ENCODE data around the gene FAF1.
A peak's percentile ranks its signal among the peaks of the same experiment; 100 is the strongest.
"Not testable (repeated sequence)": the region's sequence is repeated elsewhere in the genome, so short reads cannot be mapped to it uniquely, and the experiment has no call there.

FAF1 gene

DNA sequence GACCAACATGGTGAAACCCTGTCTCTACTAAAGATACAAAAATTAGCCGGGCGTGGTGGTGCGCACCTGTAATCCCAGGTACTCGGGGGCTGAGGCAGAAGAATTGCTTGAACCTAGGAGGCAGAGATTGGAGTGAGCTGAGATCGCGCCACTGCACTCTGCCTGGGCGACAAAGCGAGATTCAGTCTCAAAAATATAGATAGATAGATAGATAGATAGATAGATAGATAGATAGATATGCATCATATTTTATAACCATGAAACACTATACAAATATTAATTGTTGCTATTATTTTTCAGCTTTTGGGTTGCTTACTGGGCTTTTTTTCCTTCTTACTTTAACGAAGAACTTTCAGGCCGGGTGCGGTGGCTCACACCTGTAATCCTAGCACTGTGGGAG, 4.8 kb upstream of the FAF1 start:
- H3K9ac ChIP-seq (ENCODE audit: low read depth in 1 of 2, low read length in 2 of 2) = no peak overlapping the region
- H3K4me3 ChIP-seq (ENCODE audit: low read depth in 1 of 2, low read length in 2 of 2) = no peak overlapping the region
- peaks cover 0 to 13% of the 10 kb centered on the region in 2 donors for H3K4me1 ChIP-seq (ENCODE audit: control insufficient read depth in 1 of 2, insufficient read depth in 2 of 2, low read length in 2 of 2)
- no peaks in the 10 kb centered on the region for H3K27me3 ChIP-seq (ENCODE audit: control insufficient read depth in 1 of 2, insufficient read depth in 2 of 2, low read length in 2 of 2)
- no peaks in the 10 kb centered on the region for H3K9me3 ChIP-seq (ENCODE audit: control insufficient read depth in 1 of 2, low read length in 2 of 2)
- H3K27ac ChIP-seq (ENCODE audit: low read depth, low read length) = no peak overlapping the region
- no peaks in the 10 kb centered on the region for H3K36me3 ChIP-seq (ENCODE audit: control insufficient read depth in 1 of 2, insufficient read depth in 2 of 2, low read length in 2 of 2)

DNA sequence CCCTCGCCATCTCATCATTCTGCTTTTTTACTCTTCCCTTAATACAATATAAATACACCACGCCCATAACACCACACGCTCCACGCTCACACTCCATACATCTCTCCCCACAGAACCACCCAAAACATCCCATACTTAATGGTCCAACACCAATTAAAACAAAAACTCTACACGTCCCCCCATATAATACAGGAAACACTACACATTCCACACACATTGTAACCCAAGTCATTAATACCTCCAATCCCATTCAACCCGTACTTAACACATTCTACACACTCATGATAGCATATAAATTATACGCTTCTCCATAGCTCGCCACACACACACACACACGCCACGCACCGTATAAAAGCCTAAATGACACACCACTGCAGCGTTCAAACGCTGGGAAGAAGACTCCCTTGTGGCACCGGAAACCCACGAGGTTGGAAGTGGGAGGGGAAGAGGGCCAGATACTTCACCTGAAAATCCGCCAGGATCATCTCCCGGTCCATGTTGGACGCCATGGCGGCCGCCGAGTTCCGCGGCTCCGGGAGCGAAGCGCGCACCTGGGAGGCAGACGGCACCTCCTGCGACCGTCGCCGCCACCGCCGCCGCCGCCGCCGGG, 659 bp downstream of the FAF1 start:
- Histone ChIP-seq H3K27me3 (ENCODE audit: control insufficient read depth in 1 of 2, insufficient read depth in 2 of 2, low read length in 2 of 2) (no peaks in the 10 kb centered on the region), H3K9ac (ENCODE audit: low read depth in 1 of 2, low read length in 2 of 2) (peak overlapping the region; percentile 73 to 75), H3K4me3 (ENCODE audit: low read depth in 1 of 2, low read length in 2 of 2) (peak overlapping the region; percentile 98 to 100), H3K4me1 (ENCODE audit: control insufficient read depth in 1 of 2, insufficient read depth in 2 of 2, low read length in 2 of 2) (peaks cover 4 to 11% of the 10 kb centered on the region in 2 donors), H3K9me3 (ENCODE audit: control insufficient read depth in 1 of 2, low read length in 2 of 2) (no peaks in the 10 kb centered on the region), H3K36me3 (ENCODE audit: control insufficient read depth in 1 of 2, insufficient read depth in 2 of 2, low read length in 2 of 2) (no peaks in the 10 kb centered on the region), H3K27ac (ENCODE audit: low read depth, low read length) (peak overlapping the region; percentile 53)

DNA sequence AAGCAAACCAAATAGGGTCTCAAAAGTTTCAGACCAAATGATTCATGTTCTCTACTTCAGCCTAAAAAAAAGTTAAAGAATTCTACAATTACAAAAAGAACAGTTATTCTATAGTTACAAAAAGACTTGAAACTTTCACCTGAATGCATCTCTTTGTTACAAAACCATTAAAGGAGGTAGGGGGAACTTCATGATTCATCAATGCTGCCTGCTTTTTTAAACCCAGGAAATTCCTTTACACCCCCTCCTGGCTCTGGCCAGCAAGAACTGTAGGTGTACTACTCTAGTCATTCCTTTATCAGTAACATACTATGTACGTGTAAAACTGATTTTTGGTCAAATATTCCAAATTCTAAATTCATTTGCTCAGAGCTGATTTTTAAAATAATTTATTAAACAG, 5.0 kb downstream of the FAF1 start:
- Histone ChIP-seq H3K9me3 (ENCODE audit: control insufficient read depth in 1 of 2, low read length in 2 of 2) (no peaks in the 10 kb centered on the region), H3K4me3 (ENCODE audit: low read depth in 1 of 2, low read length in 2 of 2) (no peak overlapping the region), H3K27ac (ENCODE audit: low read depth, low read length) (no peak overlapping the region), H3K36me3 (ENCODE audit: control insufficient read depth in 1 of 2, insufficient read depth in 2 of 2, low read length in 2 of 2) (no peaks in the 10 kb centered on the region), H3K27me3 (ENCODE audit: control insufficient read depth in 1 of 2, insufficient read depth in 2 of 2, low read length in 2 of 2) (no peaks in the 10 kb centered on the region), H3K9ac (ENCODE audit: low read depth in 1 of 2, low read length in 2 of 2) (no peak overlapping the region), H3K4me1 (ENCODE audit: control insufficient read depth in 1 of 2, insufficient read depth in 2 of 2, low read length in 2 of 2) (peaks cover 11% of the 10 kb centered on the region in 2 donors)

DNA sequence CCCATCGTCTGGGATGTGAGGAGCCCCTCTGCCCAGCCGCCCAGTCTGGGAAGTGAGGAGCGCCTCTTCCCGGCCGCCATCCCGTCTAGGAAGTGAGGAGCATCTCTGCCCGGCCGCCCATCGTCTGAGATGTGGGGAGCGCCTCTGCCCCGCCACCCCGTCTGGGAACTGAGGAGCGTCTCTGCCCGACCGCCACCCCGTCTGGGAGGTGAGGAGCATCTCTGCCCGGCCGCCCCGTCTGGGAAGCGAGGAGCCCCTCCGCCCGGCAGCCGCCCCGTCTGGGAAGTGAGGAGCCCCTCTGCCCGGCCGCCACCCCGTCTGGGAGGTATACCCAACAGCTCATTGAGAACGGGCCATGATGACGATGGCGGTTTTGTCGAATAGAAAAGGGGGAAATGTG, 7.5 kb downstream of the FAF1 start:
- not testable (repeated sequence) for H3K9ac ChIP-seq (ENCODE audit: low read depth in 1 of 2, low read length in 2 of 2); H3K9me3 ChIP-seq (ENCODE audit: control insufficient read depth in 1 of 2, low read length in 2 of 2); H3K27me3 ChIP-seq (ENCODE audit: control insufficient read depth in 1 of 2, insufficient read depth in 2 of 2, low read length in 2 of 2); H3K27ac ChIP-seq (ENCODE audit: low read depth, low read length); H3K4me3 ChIP-seq (ENCODE audit: low read depth in 1 of 2, low read length in 2 of 2); H3K36me3 ChIP-seq (ENCODE audit: control insufficient read depth in 1 of 2, insufficient read depth in 2 of 2, low read length in 2 of 2)
- peaks cover 6 to 11% of the 10 kb centered on the region in 2 donors for H3K4me1 ChIP-seq (ENCODE audit: control insufficient read depth in 1 of 2, insufficient read depth in 2 of 2, low read length in 2 of 2)

GRCh38 chr1:50950396-50950795, 9.7 kb downstream of the FAF1 start:
- Histone ChIP-seq H3K36me3 (ENCODE audit: control insufficient read depth in 1 of 2, insufficient read depth in 2 of 2, low read length in 2 of 2) (no peaks in the 10 kb centered on the region), H3K4me3 (ENCODE audit: low read depth in 1 of 2, low read length in 2 of 2) (no peak overlapping the region), H3K4me1 (ENCODE audit: control insufficient read depth in 1 of 2, insufficient read depth in 2 of 2, low read length in 2 of 2) (peaks cover 6 to 14% of the 10 kb centered on the region in 2 donors), H3K27ac (ENCODE audit: low read depth, low read length) (no peak overlapping the region), H3K9ac (ENCODE audit: low read depth in 1 of 2, low read length in 2 of 2) (no peak overlapping the region), H3K27me3 (ENCODE audit: control insufficient read depth in 1 of 2, insufficient read depth in 2 of 2, low read length in 2 of 2) (no peaks in the 10 kb centered on the region), H3K9me3 (ENCODE audit: control insufficient read depth in 1 of 2, low read length in 2 of 2) (no peaks in the 10 kb centered on the region)

DNA sequence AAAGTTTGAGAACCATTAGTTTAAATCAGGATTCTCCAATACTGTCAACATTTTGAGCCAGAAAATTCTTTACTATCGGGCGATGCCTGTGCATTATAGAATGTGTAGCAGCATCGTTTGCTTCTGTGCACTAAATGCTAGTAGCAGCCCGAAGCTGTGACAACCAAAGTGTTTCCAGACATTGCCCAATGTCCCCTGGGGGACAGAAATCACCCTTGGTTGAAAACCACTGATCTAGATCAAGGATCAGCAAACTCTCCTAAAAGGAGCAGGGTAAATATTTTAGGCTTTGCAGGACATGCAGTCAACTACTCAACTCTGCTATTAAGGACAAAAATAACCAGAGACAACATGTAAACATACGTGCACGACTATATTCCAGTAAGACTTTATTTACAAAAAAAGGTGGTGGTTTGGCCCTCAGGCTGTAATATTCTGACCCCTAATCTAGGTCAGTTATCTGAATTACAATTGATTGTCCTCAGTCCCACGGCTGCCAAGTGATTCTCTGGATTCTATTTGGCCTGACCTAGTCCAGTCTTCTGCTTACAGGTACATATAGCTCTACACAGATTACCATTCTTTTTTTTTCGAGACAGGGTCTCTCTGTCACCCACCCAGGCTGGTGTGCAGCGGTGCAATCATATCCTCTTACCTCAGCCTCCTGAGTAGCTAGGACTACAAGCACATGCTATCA, 10.6 kb downstream of the FAF1 start:
- H3K9me3 ChIP-seq (ENCODE audit: control insufficient read depth in 1 of 2, low read length in 2 of 2) = no peaks in the 10 kb centered on the region
- H3K9ac ChIP-seq (ENCODE audit: low read depth in 1 of 2, low read length in 2 of 2) = no peak overlapping the region
- H3K36me3 ChIP-seq (ENCODE audit: control insufficient read depth in 1 of 2, insufficient read depth in 2 of 2, low read length in 2 of 2) = no peaks in the 10 kb centered on the region
- H3K27ac ChIP-seq (ENCODE audit: low read depth, low read length) = no peak overlapping the region
- peaks cover 6 to 17% of the 10 kb centered on the region in 2 donors for H3K4me1 ChIP-seq (ENCODE audit: control insufficient read depth in 1 of 2, insufficient read depth in 2 of 2, low read length in 2 of 2)
- H3K27me3 ChIP-seq (ENCODE audit: control insufficient read depth in 1 of 2, insufficient read depth in 2 of 2, low read length in 2 of 2) = no peaks in the 10 kb centered on the region
- H3K4me3 ChIP-seq (ENCODE audit: low read depth in 1 of 2, low read length in 2 of 2) = no peak overlapping the region

DNA sequence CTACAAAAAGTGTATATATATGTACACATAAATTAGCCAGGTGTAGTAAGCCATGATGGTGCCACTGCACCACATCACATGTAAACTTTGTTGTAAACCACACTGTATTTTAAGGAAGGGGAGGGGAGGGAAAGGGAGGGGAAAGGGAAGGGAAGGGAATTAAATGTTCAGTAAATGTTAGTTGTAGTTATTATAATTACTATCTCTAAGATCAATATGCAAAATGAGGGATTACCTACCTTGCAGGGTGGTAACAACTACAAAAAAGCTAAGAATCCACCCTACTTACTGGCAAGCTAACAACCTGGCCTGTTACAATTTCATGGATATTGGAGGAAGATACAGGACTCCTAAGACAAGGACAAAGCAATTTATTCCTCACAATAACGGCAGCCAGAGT, 17.7 kb downstream of the FAF1 start:
- Histone ChIP-seq H3K27ac (ENCODE audit: low read depth, low read length) (no peak overlapping the region), H3K36me3 (ENCODE audit: control insufficient read depth in 1 of 2, insufficient read depth in 2 of 2, low read length in 2 of 2) (no peaks in the 10 kb centered on the region), H3K9ac (ENCODE audit: low read depth in 1 of 2, low read length in 2 of 2) (no peak overlapping the region), H3K27me3 (ENCODE audit: control insufficient read depth in 1 of 2, insufficient read depth in 2 of 2, low read length in 2 of 2) (no peaks in the 10 kb centered on the region), H3K9me3 (ENCODE audit: control insufficient read depth in 1 of 2, low read length in 2 of 2) (no peaks in the 10 kb centered on the region), H3K4me1 (ENCODE audit: control insufficient read depth in 1 of 2, insufficient read depth in 2 of 2, low read length in 2 of 2) (peaks cover 9 to 17% of the 10 kb centered on the region in 2 donors), H3K4me3 (ENCODE audit: low read depth in 1 of 2, low read length in 2 of 2) (no peak overlapping the region)

- Histone ChIP-seq H3K27ac (ENCODE audit: low read depth, low read length) (no peak overlapping the region), H3K4me3 (ENCODE audit: low read depth in 1 of 2, low read length in 2 of 2) (no peak overlapping the region), H3K36me3 (ENCODE audit: control insufficient read depth in 1 of 2, insufficient read depth in 2 of 2, low read length in 2 of 2) (no peaks in the 10 kb centered on the region), H3K4me1 (ENCODE audit: control insufficient read depth in 1 of 2, insufficient read depth in 2 of 2, low read length in 2 of 2) (peaks cover 9 to 14% of the 10 kb centered on the region in 2 donors), H3K9me3 (ENCODE audit: control insufficient read depth in 1 of 2, low read length in 2 of 2) (no peaks in the 10 kb centered on the region), H3K27me3 (ENCODE audit: control insufficient read depth in 1 of 2, insufficient read depth in 2 of 2, low read length in 2 of 2) (no peaks in the 10 kb centered on the region), H3K9ac (ENCODE audit: low read depth in 1 of 2, low read length in 2 of 2) (no peak overlapping the region)
Measured at GRCh38 chr1:50940291-50940690, 19.8 kb downstream of the FAF1 start.

- H3K36me3 ChIP-seq (ENCODE audit: control insufficient read depth in 1 of 2, insufficient read depth in 2 of 2, low read length in 2 of 2) = no peaks in the 10 kb centered on the region
- no peaks in the 10 kb centered on the region for H3K9me3 ChIP-seq (ENCODE audit: control insufficient read depth in 1 of 2, low read length in 2 of 2)
- no peaks in the 10 kb centered on the region for H3K4me1 ChIP-seq (ENCODE audit: control insufficient read depth in 1 of 2, insufficient read depth in 2 of 2, low read length in 2 of 2)
- H3K27me3 ChIP-seq (ENCODE audit: control insufficient read depth in 1 of 2, insufficient read depth in 2 of 2, low read length in 2 of 2) = no peaks in the 10 kb centered on the region
- no peak overlapping the region for H3K9ac ChIP-seq (ENCODE audit: low read depth in 1 of 2, low read length in 2 of 2)
- H3K27ac ChIP-seq (ENCODE audit: low read depth, low read length) = no peak overlapping the region
- H3K4me3 ChIP-seq (ENCODE audit: low read depth in 1 of 2, low read length in 2 of 2) = no peak overlapping the region
Measured at GRCh38 chr1:50936321-50936720, 23.7 kb downstream of the FAF1 start.

GRCh38 chr1:50935276-50935675, 24.8 kb downstream of the FAF1 start:
- not testable (repeated sequence) for H3K36me3 ChIP-seq (ENCODE audit: control insufficient read depth in 1 of 2, insufficient read depth in 2 of 2, low read length in 2 of 2); H3K27ac ChIP-seq (ENCODE audit: low read depth, low read length); H3K4me1 ChIP-seq (ENCODE audit: control insufficient read depth in 1 of 2, insufficient read depth in 2 of 2, low read length in 2 of 2); H3K27me3 ChIP-seq (ENCODE audit: control insufficient read depth in 1 of 2, insufficient read depth in 2 of 2, low read length in 2 of 2); H3K9ac ChIP-seq (ENCODE audit: low read depth in 1 of 2, low read length in 2 of 2); H3K9me3 ChIP-seq (ENCODE audit: control insufficient read depth in 1 of 2, low read length in 2 of 2); H3K4me3 ChIP-seq (ENCODE audit: low read depth in 1 of 2, low read length in 2 of 2)

All from duodenal mucosa (tissue), 2 donors.